SK-N-DZ (cell line): Measurements from ENCODE around the gene NHERF2. TPM values are rescaled to one million over a fixed set of nuclear protein-coding genes. Genes with fewer than 3 reads are reported as not detected.

ENCODE experiments used
- DNase-seq: peaks from one replicate; pipeline ENCODE4 v3.0.0-alpha.2; 2015; ENCODE audit warnings: low spot score
- polyA plus RNA-seq, 2 experiments: library from polyadenylated mRNA; depleted of rRNA; stranded (reverse); fragments of >200 nt; gene quantifications; 2 replicates each; pipeline ENCODE4 v1.2.3, GENCODE V29; 2014

NHERF2 gene
- 18.5 and 18.9 TPM in 2 replicates for polyA plus RNA-seq (2014; cell fraction: cytosol; rRNA removed)
- 7.9 and 13.0 TPM in 2 replicates for polyA plus RNA-seq (2014; cell fraction: nucleus; rRNA removed)

GRCh38 chr16:2026461-2027023, at the start of gene NHERF2:
TSS of gene NHERF2 (plus strand) at chr16:2026902. CDS start at chr16:2027006, 104 bp downstream.
- no peak for DNase-seq

- no peak for DNase-seq
Observed at GRCh38 chr16:1976951-1977874, 49.5 kb upstream of the NHERF2 start.

- no peak for DNase-seq
Observed at GRCh38 chr16:1977875-1978268, 48.8 kb upstream of the NHERF2 start.

GRCh38 chr16:1978476-1979120, 48.1 kb upstream of the NHERF2 start:
- DNase-seq = no peak

GRCh38 chr16:1979271-1980029, 47.3 kb upstream of the NHERF2 start:
- no peak for DNase-seq

- DNase-seq = no peak
Observed at GRCh38 chr16:1980030-1980769, 46.5 kb upstream of the NHERF2 start.

GRCh38 chr16:1980770-1981087, 46.0 kb upstream of the NHERF2 start:
- DNase-seq = no peak

GRCh38 chr16:1981398-1981836, 45.3 kb upstream of the NHERF2 start, which contains the start of gene NOXO1:
TSS of gene NOXO1 (minus strand) at chr16:1981469. CDS start at chr16:1981179, 290 bp downstream.
- no peak for DNase-seq

- DNase-seq = no peak
Observed at GRCh38 chr16:1982013-1982433, 44.7 kb upstream of the NHERF2 start.

- no peak for DNase-seq
Observed at GRCh38 chr16:1982991-1983543, 43.6 kb upstream of the NHERF2 start.

- peak; percentile 92 for DNase-seq
Observed at GRCh38 chr16:1983544-1984346, 43.0 kb upstream of the NHERF2 start, which contains the start of gene GFER. TSS of gene GFER (plus strand) at chr16:1984193. CDS start at chr16:1984219, 26 bp downstream.

GRCh38 chr16:1984347-1985225, 42.1 kb upstream of the NHERF2 start:
- no peak for DNase-seq

GRCh38 chr16:1985466-1986150, 41.1 kb upstream of the NHERF2 start:
- no peak for DNase-seq

GRCh38 chr16:1987198-1987597, 39.5 kb upstream of the NHERF2 start:
- DNase-seq = no peak

- no peak for DNase-seq
Observed at GRCh38 chr16:1989209-1990100, 37.2 kb upstream of the NHERF2 start, which contains the start of gene SYNGR3. TSS of gene SYNGR3 (plus strand) at chr16:1989970. CDS start at chr16:1990103, 133 bp downstream.

GRCh38 chr16:1990101-1990350, 36.7 kb upstream of the NHERF2 start:
- no peak for DNase-seq
